Cardiac muscle cell (in vitro differentiated cells and primary cell): ENCODE measurements around the gene ZDHHC6. TPM values are rescaled to one million over a fixed set of nuclear protein-coding genes. Genes with fewer than 3 reads are reported as not detected.
A peak's percentile ranks its signal among the peaks of the same experiment; 100 is the strongest.

Source experiments
- DNase-seq, 2 donors: peaks; one replicate each; pipeline versions ENCODE4 v3.0.0 to v3.0.0-alpha.2; 2010 to 2017; ENCODE audit warnings: low read depth in 1 of 2, low spot score in 1 of 2
- H3K27ac ChIP-seq: fragments of 200-600 bp; sonication (generic); 2 replicates; pipeline ENCODE4 v1.5.1; 2016
- H3K27me3 ChIP-seq: fragments of 200-600 bp; sonication (generic); 2 replicates; pipeline ENCODE4 v1.6.0; 2016; ENCODE audit warnings: control low read depth
- H3K36me3 ChIP-seq: fragments of 200-600 bp; sonication (generic); 2 replicates; pipeline ENCODE4 v1.5.1; 2016; ENCODE audit warnings: control low read depth
- H3K4me1 ChIP-seq: fragments of 200-600 bp; sonication (generic); 2 replicates; pipeline ENCODE4 v1.8.1; 2017; ENCODE audit warnings: low read depth, mild to moderate bottlenecking, mixed run types
- H3K4me3 ChIP-seq: fragments of 200-600 bp; sonication (generic); 2 replicates; pipeline ENCODE4 v1.5.1; 2016; ENCODE audit warnings: mild to moderate bottlenecking
- H3K9me3 ChIP-seq: fragments of 200-600 bp; sonication (generic); 2 replicates; pipeline ENCODE4 v1.5.1; 2017; ENCODE audit warnings: low read depth, mild to moderate bottlenecking, control low read depth
- polyA plus RNA-seq: library from polyadenylated mRNA; unstranded; fragments of >200 nt; fragmentation: Nextera tagmentation; extraction: Ambion mirVana; gene quantifications from 2 replicates; pipeline ENCODE4 v1.2.1, GENCODE V29; 2016
- total RNA-seq: library from RNA; depleted of rRNA; stranded (reverse); fragments of >200 nt; gene quantifications from 2 replicates; pipeline ENCODE4 v1.2.3, GENCODE V29; 2016
- TF ChIP-seq, protein P1 (sequence below): IDR thresholded peaks from 2 replicates; pipeline ENCODE4 v1.5.1; 2012; ENCODE audit warnings: low read depth, mild to moderate bottlenecking, low read length

ZDHHC6 gene
- total and polyA plus RNA-seq, 2 experiments from 2014 or later = 12.1 to 37.4 TPM

DNA sequence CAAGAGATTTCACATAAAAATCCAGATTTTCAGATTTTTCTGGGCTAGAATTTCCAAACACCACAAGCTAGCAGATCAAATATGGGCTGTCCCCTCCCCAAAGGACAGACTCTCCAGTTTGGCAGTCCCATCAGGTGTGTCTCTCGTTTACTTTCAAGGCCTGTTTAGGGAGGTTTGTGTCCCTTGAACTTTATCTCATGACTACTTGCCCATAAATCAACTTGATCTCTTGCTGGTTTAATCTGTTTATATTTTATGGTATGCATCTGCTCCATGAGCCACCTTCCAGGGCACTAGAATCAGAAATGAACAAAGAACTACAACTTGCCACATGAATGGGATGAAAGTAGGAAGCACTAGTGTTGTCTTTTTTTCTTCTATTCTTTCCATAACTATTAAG is 5.2 kb downstream of the ZDHHC6 start:
- H3K9me3 ChIP-seq = no peaks in the 10 kb centered on the region
- H3K36me3 ChIP-seq = peaks cover 48% of the 10 kb centered on the region
- no peaks in the 10 kb centered on the region for H3K27me3 ChIP-seq
- H3K27ac ChIP-seq = no peak overlapping the region
- DNase-seq = no peak
- TF ChIP-seq, protein P1, sequence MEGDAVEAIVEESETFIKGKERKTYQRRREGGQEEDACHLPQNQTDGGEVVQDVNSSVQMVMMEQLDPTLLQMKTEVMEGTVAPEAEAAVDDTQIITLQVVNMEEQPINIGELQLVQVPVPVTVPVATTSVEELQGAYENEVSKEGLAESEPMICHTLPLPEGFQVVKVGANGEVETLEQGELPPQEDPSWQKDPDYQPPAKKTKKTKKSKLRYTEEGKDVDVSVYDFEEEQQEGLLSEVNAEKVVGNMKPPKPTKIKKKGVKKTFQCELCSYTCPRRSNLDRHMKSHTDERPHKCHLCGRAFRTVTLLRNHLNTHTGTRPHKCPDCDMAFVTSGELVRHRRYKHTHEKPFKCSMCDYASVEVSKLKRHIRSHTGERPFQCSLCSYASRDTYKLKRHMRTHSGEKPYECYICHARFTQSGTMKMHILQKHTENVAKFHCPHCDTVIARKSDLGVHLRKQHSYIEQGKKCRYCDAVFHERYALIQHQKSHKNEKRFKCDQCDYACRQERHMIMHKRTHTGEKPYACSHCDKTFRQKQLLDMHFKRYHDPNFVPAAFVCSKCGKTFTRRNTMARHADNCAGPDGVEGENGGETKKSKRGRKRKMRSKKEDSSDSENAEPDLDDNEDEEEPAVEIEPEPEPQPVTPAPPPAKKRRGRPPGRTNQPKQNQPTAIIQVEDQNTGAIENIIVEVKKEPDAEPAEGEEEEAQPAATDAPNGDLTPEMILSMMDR = no peak
- H3K4me3 ChIP-seq = no peak overlapping the region
- no peaks in the 10 kb centered on the region for H3K4me1 ChIP-seq

GRCh38 chr10:112438356-112438755 is 8.4 kb downstream of the ZDHHC6 start:
- Histone ChIP-seq H3K27me3 (no peaks in the 10 kb centered on the region), H3K36me3 (peaks cover 58% of the 10 kb centered on the region), H3K27ac (no peak overlapping the region), H3K4me1 (no peaks in the 10 kb centered on the region), H3K4me3 (no peak overlapping the region), H3K9me3 (no peaks in the 10 kb centered on the region)
- DNase-seq = no peak
- TF ChIP-seq, protein P1 = no peak

GRCh38 chr10:112434988-112435619 is 11.6 kb downstream of the ZDHHC6 start:
- DNase-seq = peak in 1 of 2 donors; percentile 70
- Histone ChIP-seq H3K4me1 (no peaks in the 10 kb centered on the region), H3K4me3 (no peak overlapping the region), H3K27me3 (no peaks in the 10 kb centered on the region), H3K27ac (no peak overlapping the region), H3K9me3 (no peaks in the 10 kb centered on the region), H3K36me3 (peaks cover 57% of the 10 kb centered on the region)
- TF ChIP-seq, protein P1 = peak; percentile 44

DNA sequence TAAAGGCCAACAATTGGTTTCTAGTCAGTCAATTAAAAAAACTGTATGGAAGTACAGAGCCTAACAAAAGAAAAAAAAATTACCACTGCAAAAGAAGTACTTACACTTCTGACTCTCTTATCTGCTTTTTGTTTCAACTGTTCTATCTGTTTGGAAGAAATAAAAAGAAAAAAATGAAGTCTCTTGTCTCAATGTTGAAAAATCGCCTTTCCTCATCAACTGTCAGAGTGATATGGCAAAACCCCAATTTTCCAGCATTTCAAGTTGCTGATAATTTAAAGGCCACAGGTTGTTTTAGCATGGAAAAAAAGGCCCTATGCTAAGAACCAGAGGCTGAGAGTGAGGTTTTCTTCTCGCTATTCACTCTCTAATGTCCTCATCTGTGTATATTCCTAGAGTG is 13.6 kb downstream of the ZDHHC6 start:
- TF ChIP-seq, protein P1 = no peak
- Histone ChIP-seq H3K9me3 (no peaks in the 10 kb centered on the region), H3K4me3 (no peak overlapping the region), H3K36me3 (peaks cover 45% of the 10 kb centered on the region), H3K4me1 (no peaks in the 10 kb centered on the region), H3K27me3 (no peaks in the 10 kb centered on the region), H3K27ac (no peak overlapping the region)
- no peak for DNase-seq

DNA sequence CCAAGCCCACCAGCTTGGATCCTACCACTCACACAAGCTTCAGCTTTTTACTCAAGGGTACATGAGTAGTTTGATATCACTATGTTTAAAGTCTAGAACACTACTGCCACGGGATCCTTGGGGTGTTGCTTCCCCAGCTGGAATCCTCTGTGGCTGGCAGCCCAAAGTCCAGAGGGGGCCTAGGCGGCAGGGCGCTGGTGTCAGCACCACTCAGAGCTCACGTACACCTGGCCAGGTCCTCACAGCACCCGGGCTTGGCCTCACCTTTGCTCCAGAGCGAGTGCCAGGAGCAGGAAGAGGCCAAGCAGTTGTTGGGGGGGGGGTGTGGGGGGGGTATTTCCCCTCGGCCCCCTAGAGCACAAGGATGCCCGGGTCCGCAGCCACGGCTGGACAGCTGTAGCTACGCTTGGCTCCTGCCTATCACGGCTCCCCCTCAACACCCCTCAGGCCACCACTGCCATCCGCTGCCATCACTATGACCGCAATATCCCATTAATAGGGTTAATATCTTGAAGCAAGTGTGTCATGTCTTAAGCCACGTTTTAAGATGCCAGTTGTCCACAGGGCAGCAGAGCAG is 17.0 kb downstream of the ZDHHC6 start:
- Histone ChIP-seq H3K4me3 (no peak overlapping the region), H3K27ac (no peak overlapping the region), H3K4me1 (no peaks in the 10 kb centered on the region), H3K9me3 (no peaks in the 10 kb centered on the region), H3K36me3 (peaks cover 41% of the 10 kb centered on the region), H3K27me3 (no peaks in the 10 kb centered on the region)
- TF ChIP-seq, protein P1 = no peak
- DNase-seq = no peak
